NCI-H2107 treated with DMSO at 0.1 percent for 48 hours (cell line): ENCODE data around the gene CADM2.
"Not testable (repeated sequence)": the region's sequence is repeated elsewhere in the genome, so short reads cannot be mapped to it uniquely, and the experiment has no call there.

Source experiments
- DNase-seq: peaks from one replicate; lab custom pipeline; 2025; ENCODE audit not compliant: unreplicated experiment; lab: John Stamatoyannopoulos, UW

The CADM2 gene

GRCh38 chr3:85881833-85882393 lies 923.1 kb downstream of the CADM2 start:
- DNase-seq: no peak

DNA sequence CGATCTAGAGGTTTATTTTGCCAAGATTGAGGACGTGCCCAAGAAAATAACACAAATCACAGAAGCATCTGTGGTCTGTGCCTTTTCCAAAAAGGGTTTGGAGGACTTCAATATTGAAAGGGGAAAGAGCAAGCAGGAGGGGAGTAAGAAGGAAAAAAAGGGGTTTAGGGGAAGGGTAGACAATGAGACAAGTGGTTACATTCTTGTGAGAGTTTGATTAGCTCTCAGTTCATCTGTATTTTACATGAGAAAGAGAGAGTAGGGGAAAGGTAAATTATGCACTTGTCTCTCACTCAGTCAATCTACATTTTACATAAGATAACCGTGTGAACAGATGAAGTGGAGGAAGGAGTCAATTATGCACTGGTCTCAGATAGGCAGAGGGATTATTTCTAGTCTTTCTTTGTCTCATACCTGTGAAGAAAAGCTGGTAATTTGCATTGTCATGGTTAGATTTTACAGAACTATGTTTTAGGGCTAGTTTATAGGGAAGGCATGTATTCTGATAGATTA lies 931.3 kb downstream of the CADM2 start:
- DNase-seq: no peak

- no peak for DNase-seq
These were observed 944.6 kb downstream of the CADM2 start for GRCh38 chr3:85903434-85903833.

- no peak for DNase-seq
These were observed 954.2 kb downstream of the CADM2 start for GRCh38 chr3:85912980-85913379.

- DNase-seq: no peak
These were observed 963.6 kb downstream of the CADM2 start for GRCh38 chr3:85922374-85922773.

DNA sequence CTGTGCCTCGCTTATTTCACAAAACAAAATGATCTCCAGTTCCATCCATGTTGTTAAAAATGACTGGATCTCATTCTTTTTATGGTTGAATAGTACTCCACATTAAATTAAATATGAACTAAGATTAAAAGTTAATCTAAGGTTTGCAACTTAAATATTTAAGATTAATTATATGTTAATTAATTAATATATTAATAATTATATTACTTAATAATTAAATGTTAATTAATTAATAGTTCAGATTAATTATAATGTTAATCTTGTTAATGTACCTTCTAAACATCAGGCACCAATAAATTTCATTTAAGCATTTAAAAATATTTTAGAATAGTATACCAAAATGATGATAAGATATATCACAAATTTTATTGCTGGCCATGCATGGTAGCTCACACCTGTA lies 971.9 kb downstream of the CADM2 start:
- DNase-seq: no peak

DNA sequence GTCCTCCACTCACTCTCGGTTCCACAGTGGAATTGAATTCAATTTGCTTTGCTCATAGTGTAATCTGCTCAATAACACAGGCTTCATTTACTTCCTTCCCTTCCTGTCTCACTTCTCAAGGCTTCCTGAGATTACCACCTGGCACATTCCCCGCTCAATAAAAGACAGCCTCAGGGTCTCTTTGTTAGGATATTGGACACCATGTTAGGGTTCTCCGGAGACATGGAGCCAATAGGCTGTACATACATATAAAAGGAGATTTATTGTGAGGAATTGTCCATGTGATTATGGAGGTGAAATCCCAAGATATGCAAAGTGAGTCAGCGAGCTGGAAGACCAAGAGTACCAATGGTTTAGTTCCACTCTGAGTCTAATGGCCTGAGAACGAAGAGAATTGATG lies 974.5 kb downstream of the CADM2 start:
- no peak for DNase-seq

DNA sequence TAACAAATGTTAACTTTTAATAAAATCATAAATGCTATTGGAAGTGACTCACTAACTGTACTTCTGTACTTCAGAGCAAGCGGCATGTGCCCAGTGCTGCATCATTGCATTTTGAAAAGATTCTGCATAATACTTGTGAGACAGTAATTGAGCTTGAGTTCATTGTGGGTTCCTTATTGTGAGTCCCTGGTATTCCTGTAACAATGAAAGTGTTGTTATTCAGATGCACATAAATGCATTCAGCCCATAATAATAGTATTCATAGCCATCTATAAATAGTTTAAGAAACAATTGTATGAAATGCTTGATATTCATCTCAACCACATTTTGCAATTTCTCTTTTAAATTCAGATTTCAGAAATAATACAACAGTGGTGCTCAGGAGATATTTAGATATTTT lies 976.4 kb downstream of the CADM2 start:
- no peak for DNase-seq

DNA sequence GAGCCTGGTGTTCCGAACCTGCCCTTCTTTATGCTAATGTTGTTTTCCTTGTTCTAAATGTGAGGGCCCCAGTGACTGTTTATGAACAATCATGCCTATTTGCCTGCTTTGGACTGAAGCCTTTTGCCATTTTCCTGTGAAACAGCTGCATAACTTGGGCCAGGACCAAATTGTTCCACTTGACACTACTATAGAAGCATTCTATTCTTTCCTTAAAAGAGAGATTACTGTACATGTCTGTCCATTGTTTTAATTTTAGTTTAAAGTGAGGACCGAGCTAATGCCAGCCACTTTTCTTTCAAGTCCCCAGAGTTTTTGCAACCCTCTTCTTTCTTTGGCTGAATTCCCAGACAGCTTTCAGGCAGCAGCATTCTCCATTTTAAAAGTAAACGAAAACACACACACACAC lies 980.3 kb downstream of the CADM2 start:
- DNase-seq: peak; percentile 100

- no peak for DNase-seq
These were observed 991.6 kb downstream of the CADM2 start for GRCh38 chr3:85950435-85950834.

DNA sequence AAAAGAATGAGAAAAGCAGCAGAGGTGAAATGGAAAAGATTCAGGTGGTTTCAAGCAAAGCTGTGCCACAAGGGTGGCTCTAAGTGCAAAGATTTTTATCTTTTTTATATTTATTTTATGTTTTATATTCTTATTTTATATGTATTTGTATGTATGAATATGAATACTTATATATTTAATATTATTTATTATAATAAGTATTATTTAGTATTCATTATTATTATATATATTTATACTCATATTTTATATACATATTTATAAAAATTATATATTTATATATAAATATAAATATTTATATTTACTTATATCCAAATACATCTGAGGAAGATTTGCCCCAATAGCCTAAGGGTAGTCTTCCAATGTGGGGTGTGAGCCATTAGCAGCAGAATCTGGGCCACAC lies 1002.0 kb downstream of the CADM2 start:
- no peak for DNase-seq

GRCh38 chr3:85977615-85978338 lies 1019.0 kb downstream of the CADM2 start:
- DNase-seq: no peak

DNA sequence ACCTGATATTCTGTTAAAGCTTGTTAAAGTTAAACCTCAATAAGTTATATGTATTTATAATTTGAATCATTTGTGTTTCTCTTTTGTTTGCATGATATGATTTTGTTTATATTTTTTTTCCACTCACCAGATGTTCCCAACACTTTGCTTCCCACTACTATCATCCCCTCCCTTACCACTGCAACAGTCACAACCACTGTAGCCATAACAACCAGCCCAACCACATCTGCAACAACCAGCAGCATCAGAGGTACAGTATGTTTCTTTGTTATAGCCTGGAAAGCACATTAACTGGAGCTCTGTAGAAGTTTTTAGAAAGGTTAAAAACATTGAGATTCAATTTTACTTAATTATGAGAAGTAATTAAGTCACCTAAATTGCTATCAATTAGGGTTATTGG lies 1020.2 kb downstream of the CADM2 start:
- DNase-seq: no peak

DNA sequence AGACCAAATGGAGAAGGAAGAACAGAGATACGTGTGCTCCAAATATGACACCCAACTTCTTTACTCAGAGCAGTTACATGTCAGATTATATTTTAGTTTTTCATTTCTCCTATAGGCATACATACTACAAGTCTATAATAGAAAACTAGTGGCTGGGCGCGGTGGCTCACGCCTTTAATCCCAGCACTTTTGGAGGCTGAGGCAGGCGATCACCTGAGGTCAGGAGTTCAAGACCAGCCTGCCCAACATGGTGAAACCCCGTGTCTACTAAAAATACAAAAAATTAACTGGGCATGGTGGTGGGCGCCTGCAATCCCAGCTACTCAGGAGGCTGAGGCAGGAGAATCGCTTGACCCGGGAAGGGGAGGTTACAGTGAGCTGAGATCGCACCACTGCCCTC lies 1030.8 kb downstream of the CADM2 start:
- not testable (repeated sequence) for DNase-seq

GRCh38 chr3:86029590-86029989 lies 1070.8 kb downstream of the CADM2 start:
- peak; percentile 14 for DNase-seq

- DNase-seq: no peak
These were observed 1079.1 kb downstream of the CADM2 start for GRCh38 chr3:86037916-86038315.

DNA sequence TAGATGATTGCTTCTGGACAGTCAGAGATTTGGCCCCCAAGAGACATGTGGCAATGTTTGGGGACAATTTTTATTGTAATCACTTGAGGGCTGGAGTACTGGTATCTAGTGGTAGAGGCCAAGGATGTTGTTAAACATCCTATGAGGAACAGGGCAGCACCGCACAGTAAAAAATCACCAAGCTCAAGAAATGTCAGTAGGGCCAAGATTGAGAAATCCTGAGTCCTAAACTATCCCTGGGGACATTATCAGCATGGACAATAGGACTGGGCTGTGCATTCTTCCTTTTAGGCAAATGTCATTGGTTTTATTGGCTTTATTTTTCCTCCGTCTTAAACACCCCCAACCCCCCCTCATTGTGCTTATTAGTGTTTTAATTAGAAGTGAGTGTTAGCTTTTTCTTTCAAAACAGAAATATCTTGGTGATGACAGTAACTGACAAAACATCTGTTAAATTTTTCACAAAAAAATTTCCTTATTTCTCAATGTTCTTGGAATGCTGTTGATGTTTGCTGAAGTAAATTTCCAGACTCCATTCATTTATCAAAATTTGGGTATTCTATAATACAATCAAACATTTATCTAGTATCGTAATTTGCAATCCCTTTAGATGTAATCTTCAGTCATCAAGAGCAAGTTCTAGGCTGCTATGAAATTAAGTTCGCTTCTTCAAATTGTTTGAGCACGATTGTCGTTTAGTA lies 1087.8 kb downstream of the CADM2 start:
- DNase-seq: no peak

- DNase-seq: no peak
These were observed 1088.4 kb downstream of the CADM2 start for GRCh38 chr3:86047161-86047560.

GRCh38 chr3:86051058-86051457 lies 1092.3 kb downstream of the CADM2 start:
- no peak for DNase-seq

GRCh38 chr3:86056032-86056431 lies 1097.2 kb downstream of the CADM2 start:
- DNase-seq: no peak

DNA sequence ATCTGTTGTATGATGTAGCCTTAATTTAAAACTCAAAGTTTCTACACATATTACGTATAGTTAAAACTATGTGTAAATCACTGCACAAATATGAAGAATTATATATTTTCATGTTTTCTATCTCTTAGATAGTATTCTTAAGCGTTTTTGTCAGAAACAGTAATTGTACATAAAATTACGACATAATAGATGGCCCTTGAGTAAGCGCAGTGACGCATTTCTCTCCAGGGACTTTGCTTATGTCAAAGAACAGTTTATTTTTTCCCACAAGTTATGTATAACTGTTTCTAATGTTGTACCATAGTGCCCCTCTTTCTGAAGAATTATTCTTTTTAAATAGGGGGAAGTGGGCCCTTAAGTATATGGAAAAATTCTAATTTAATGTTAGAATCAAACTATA lies 1098.2 kb downstream of the CADM2 start:
- DNase-seq: no peak

DNA sequence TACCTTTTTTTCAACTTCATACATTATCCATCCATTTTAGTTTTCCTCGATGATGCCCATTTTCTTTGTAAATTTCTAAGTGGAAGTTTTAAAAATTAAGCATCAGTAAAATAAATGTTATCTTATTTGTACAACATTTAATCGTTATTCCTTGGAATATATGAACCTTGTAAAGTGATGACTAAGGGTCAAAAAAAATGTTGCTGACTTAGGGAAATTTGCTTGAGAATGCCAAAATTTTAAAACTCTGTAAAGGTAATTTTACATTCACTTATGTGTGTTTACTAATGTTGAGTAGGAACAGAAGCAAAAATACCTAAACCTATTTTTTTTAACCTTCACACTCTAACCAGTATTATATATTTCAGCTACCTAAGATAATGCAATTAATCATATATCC lies 1115.0 kb downstream of the CADM2 start:
- DNase-seq: no peak
